H54 (cell line): ENCODE measurements around the gene SIRPA.
A peak's percentile ranks its signal among the peaks of the same experiment; 100 is the strongest.

Experiments
- DNase-seq: peaks from one replicate; pipeline ENCODE4 v3.0.0; 2011; ENCODE audit warnings: low spot score, mixed read lengths; ENCODE audit not compliant: insufficient read length
- FAIRE-seq: peaks from 3 replicates; lab custom pipeline; 2011; peaks lifted over from hg19 to GRCh38; lab: Jason Lieb, UNC
- POLR2A ChIP-seq: IDR thresholded peaks from 2 replicates; pipeline ENCODE4 v1.6.1; 2011; ENCODE audit warnings: low read depth, mild to moderate bottlenecking, low read length

The SIRPA gene

GRCh38 chr20:1961374-1961773 lies 66.2 kb downstream of the SIRPA start:
- FAIRE-seq (no peak), DNase-seq (no peak)
- no peak for TF ChIP-seq POLR2A

- DNase-seq (no peak), FAIRE-seq (no peak)
- TF ChIP-seq POLR2A = no peak
These were observed 68.9 kb downstream of the SIRPA start for GRCh38 chr20:1964061-1964460.

- no peak for DNase-seq
- no peak for TF ChIP-seq POLR2A
- no peak for FAIRE-seq
These were observed 69.6 kb downstream of the SIRPA start for GRCh38 chr20:1964659-1965405.

- FAIRE-seq (no peak), DNase-seq (peak; percentile 67)
These were observed 70.5 kb downstream of the SIRPA start for GRCh38 chr20:1965520-1966351.

GRCh38 chr20:1968964-1969363 lies 73.8 kb downstream of the SIRPA start:
- FAIRE-seq (no peak), DNase-seq (no peak)
- TF ChIP-seq POLR2A = no peak

More at GRCh38 chr20:1965520-1966351, 70.5 kb downstream of the SIRPA start:
- no peak for TF ChIP-seq POLR2A

- DNase-seq (no peak), FAIRE-seq (no peak)
- TF ChIP-seq POLR2A = no peak
These were observed 76.8 kb downstream of the SIRPA start for GRCh38 chr20:1971893-1972586.

- FAIRE-seq (no peak), DNase-seq (no peak)
- no peak for TF ChIP-seq POLR2A
These were observed 78.6 kb downstream of the SIRPA start for GRCh38 chr20:1973601-1974440.

GRCh38 chr20:1975291-1975690 lies 80.1 kb downstream of the SIRPA start:
- DNase-seq (no peak), FAIRE-seq (no peak)
- no peak for TF ChIP-seq POLR2A

- DNase-seq (no peak), FAIRE-seq (no peak)
- no peak for TF ChIP-seq POLR2A
These were observed 84.0 kb downstream of the SIRPA start for GRCh38 chr20:1979106-1979778.

GRCh38 chr20:1982686-1983085 lies 87.5 kb downstream of the SIRPA start:
- FAIRE-seq (no peak), DNase-seq (no peak)
- no peak for TF ChIP-seq POLR2A

- DNase-seq (no peak), FAIRE-seq (no peak)
These were observed 88.1 kb downstream of the SIRPA start for GRCh38 chr20:1983301-1983700.

GRCh38 chr20:1987826-1988225 lies 92.6 kb downstream of the SIRPA start:
- FAIRE-seq = no peak
- DNase-seq = peak; percentile 51
- no peak for TF ChIP-seq POLR2A

More at GRCh38 chr20:1983301-1983700, 88.1 kb downstream of the SIRPA start:
- TF ChIP-seq POLR2A = no peak
